HCT116 (cell line): Measurements from ENCODE around the gene TAF9. TPM values are rescaled to one million over a fixed set of nuclear protein-coding genes. Genes with fewer than 3 reads are reported as not detected.

ENCODE experiments used
- ATAC-seq: fragments of 200-7000 bp; cut with Tn5 transposase; 2 replicates; pipeline ENCODE4 v1.9.1; 2020; ENCODE audit warnings: mild to moderate bottlenecking, moderate library complexity
- BruUV-seq: library from RNA; stranded (reverse); fragments of 400-500 nt; replicated peaks from 2 replicates; lab custom pipeline; 2021; lab: Mats Ljungman, UMichigan
- CTCF ChIA-PET: fragments of 300-600 bp; sonication (Branson Sonifier 250); formaldehyde crosslinking; loops from one replicate; lab custom pipeline; 2021; ENCODE audit warnings: antibody characterized with exemption; lab: Charles Lee
- POLR2A ChIA-PET: fragments of 300-600, 350-600 bp; sonication (Branson Sonifier 250); formaldehyde crosslinking; loops from one replicate; lab custom pipeline; 2021; ENCODE audit warnings: antibody characterized with exemption; lab: Charles Lee
- RAD21 ChIA-PET, 2 experiments: fragments of 300-600 bp; sonication (Branson Sonifier 250); formaldehyde crosslinking; loops; one replicate each; lab custom pipeline; 2023; ENCODE audit warnings: low total read pairs in 2 of 2; ENCODE audit not compliant: uncharacterized antibody in 2 of 2, unreplicated experiment in 2 of 2, low non-redundant PET in 1 of 2; lab: Charles Lee
- DNase-seq: peaks from one replicate; pipeline ENCODE4 v3.0.0-alpha.2; 2010; ENCODE audit warnings: low read depth, low spot score
- H2AFZ ChIP-seq: fragments of 200-600 bp; shearing (Covaris generic), sonication (generic); 2 replicates; pipeline ENCODE4 v1.6.1; 2017; ENCODE audit warnings: low read depth, mixed run types, mixed read lengths, antibody characterized with exemption, low read length; ENCODE audit not compliant: poor library complexity, severe bottlenecking
- H3K27ac ChIP-seq: 2 replicates; pipeline ENCODE4 v1.5.1; 2012; ENCODE audit warnings: low read depth, low read length
- H3K27me3 ChIP-seq: fragments of 200-600 bp; sonication (generic); 2 replicates; pipeline ENCODE4 v1.6.1; 2016; ENCODE audit warnings: mixed run types, low read length, mixed read lengths; ENCODE audit not compliant: insufficient read depth
- H3K36me3 ChIP-seq, 2 experiments: fragments of 200-500 bp in 1 of 2; fragments of 200-600 bp in 1 of 2; sonication (Bioruptor generic) in 1 of 2; sonication (generic) in 1 of 2; 2 replicates each; pipeline versions ENCODE4 v1.5.1 to v1.6.1; 2014 to 2016; ENCODE audit warnings: low read length in 2 of 2, inconsistent platforms in 1 of 2, mixed read lengths in 1 of 2, mixed run types in 1 of 2; ENCODE audit not compliant: insufficient read depth in 2 of 2, control insufficient read depth in 1 of 2
- H3K4me1 ChIP-seq, 2 experiments: fragments of 200-600 bp in 1 of 2; sonication (generic) in 1 of 2; 2 replicates each; pipeline versions ENCODE4 v1.5.1 to v1.6.1; 2012 to 2017; ENCODE audit warnings: low read length in 2 of 2, inconsistent platforms in 1 of 2, mild to moderate bottlenecking in 1 of 2, mixed read lengths in 1 of 2, mixed run types in 1 of 2, moderate library complexity in 1 of 2; ENCODE audit not compliant: insufficient read depth in 2 of 2, control insufficient read depth in 1 of 2
- H3K4me2 ChIP-seq: fragments of 200-600 bp; sonication (generic); 2 replicates; pipeline ENCODE4 v1.6.1; 2017; ENCODE audit warnings: mixed run types, low read length, mixed read lengths
- H3K4me3 ChIP-seq, 2 experiments: fragments of 200-600 bp in 1 of 2; sonication (generic) in 1 of 2; replicated peaks in 1 of 2; 2 replicates each; pipeline ENCODE4 v1.5.1; 2011 to 2016; ENCODE audit warnings: low read length in 2 of 2, control low read depth in 1 of 2, low read depth in 1 of 2, mild to moderate bottlenecking in 1 of 2, mixed read lengths in 1 of 2, mixed run types in 1 of 2
- H3K79me2 ChIP-seq: fragments of 200-600 bp; sonication (generic); 2 replicates; pipeline ENCODE4 v1.6.1; 2017; ENCODE audit warnings: mild to moderate bottlenecking, mixed run types, low read length, moderate library complexity, mixed read lengths; ENCODE audit not compliant: insufficient read depth
- H3K9ac ChIP-seq: fragments of 200-600 bp; sonication (generic); 2 replicates; pipeline ENCODE4 v1.6.1; 2016; ENCODE audit warnings: low read length, mixed read lengths
- H3K9me2 ChIP-seq: fragments of 200-600 bp; sonication (generic), shearing (Covaris generic); 2 replicates; pipeline ENCODE4 v1.6.1; 2017; ENCODE audit warnings: mixed run types, mild to moderate bottlenecking, moderate library complexity; ENCODE audit not compliant: insufficient read depth
- H3K9me3 ChIP-seq, 2 experiments: fragments of 200-500 bp in 1 of 2; fragments of 200-600 bp in 1 of 2; sonication (Bioruptor generic) in 1 of 2; sonication (generic) in 1 of 2; 2 replicates each; pipeline ENCODE4 v1.6.1; 2014 to 2017; ENCODE audit warnings: low read length in 2 of 2, mixed read lengths in 2 of 2, inconsistent platforms in 1 of 2, low read depth in 1 of 2, mild to moderate bottlenecking in 1 of 2, mixed run types in 1 of 2, moderate library complexity in 1 of 2; ENCODE audit not compliant: control insufficient read depth in 1 of 2, insufficient read depth in 1 of 2
- H4K20me1 ChIP-seq: fragments of 200-600 bp; sonication (generic), shearing (Covaris generic); 2 replicates; pipeline ENCODE4 v1.6.1; 2017; ENCODE audit warnings: mixed run types, mild to moderate bottlenecking, moderate library complexity; ENCODE audit not compliant: insufficient read depth
- CEBPB ChIP-seq: IDR thresholded peaks from 2 replicates; pipeline ENCODE4 v1.6.1; 2012; ENCODE audit warnings: low read depth
- EGR1 ChIP-seq: IDR thresholded peaks from 2 replicates; pipeline ENCODE4 v1.6.1; 2012; ENCODE audit warnings: low read depth
- ELF1 ChIP-seq: IDR thresholded peaks from 2 replicates; pipeline ENCODE4 v1.6.1; 2012; ENCODE audit warnings: low read depth, borderline replicate concordance
- EZH2phosphoT487 ChIP-seq: fragments of 200-600 bp; IDR thresholded peaks from 2 replicates; pipeline ENCODE4 v1.6.1; 2018; ENCODE audit warnings: antibody characterized with exemption, borderline replicate concordance
- FOSL1 ChIP-seq: IDR thresholded peaks from 2 replicates; pipeline ENCODE4 v1.6.1; 2012; ENCODE audit warnings: low read depth
- JUND ChIP-seq: IDR thresholded peaks from 2 replicates; pipeline ENCODE4 v1.6.1; 2012
- POLR2A ChIP-seq: IDR thresholded peaks from 2 replicates; pipeline ENCODE4 v1.7.0; 2011; ENCODE audit warnings: borderline replicate concordance; ENCODE audit not compliant: insufficient read depth, insufficient read length; ENCODE audit errors: extremely low read depth
- POLR2AphosphoS5 ChIP-seq: IDR thresholded peaks from 2 replicates; pipeline ENCODE4 v1.6.1; 2011; ENCODE audit warnings: mild to moderate bottlenecking, low read depth, low read length, moderate library complexity
- SIN3A ChIP-seq: IDR thresholded peaks from 2 replicates; pipeline ENCODE4 v1.6.1; 2012; ENCODE audit warnings: low read depth
- SRF ChIP-seq: IDR thresholded peaks from 2 replicates; pipeline ENCODE4 v1.6.1; 2012; ENCODE audit warnings: low read depth
- ZNF274 ChIP-seq: fragments of 200-500 bp; sonication (Bioruptor generic); IDR thresholded peaks from 2 replicates; pipeline ENCODE4 v1.6.1; 2014; ENCODE audit warnings: mild to moderate bottlenecking, low read depth, low read length, inconsistent platforms
- intact Hi-C: fragments of 100-400 bp; cut with micrococcal nuclease; formaldehyde crosslinking; loops from 2 replicates; pipeline ENCODE4 v1.10.0; 2022
- total RNA-seq: library from RNA; stranded (reverse); gene quantifications from one replicate; pipeline ENCODE4 v1.2.1, GENCODE V29; 2021; ENCODE audit not compliant: unreplicated experiment
- TF ChIP-seq, protein P1 (sequence below), 3 experiments: fragments of 200-600 bp in 1 of 3; sonication (generic) in 1 of 3; IDR thresholded peaks in 2 of 3; conservative IDR thresholded peaks in 1 of 3; 2 replicates each; pipeline ENCODE4 v1.5.1; 2012 to 2017; ENCODE audit warnings: low read depth in 2 of 3, low read length in 2 of 3, antibody characterized with exemption in 1 of 3, borderline replicate concordance in 1 of 3, control low read depth in 1 of 3, mild to moderate bottlenecking in 1 of 3, mixed read lengths in 1 of 3, mixed run types in 1 of 3, moderate library complexity in 1 of 3; ENCODE audit not compliant: insufficient read depth in 1 of 3
- TF ChIP-seq, protein P2 (sequence below): IDR thresholded peaks from 2 replicates; pipeline ENCODE4 v1.6.1; 2012

The TAF9 gene
- total RNA-seq, 1 experiment from 2014 or later, result 92.0 TPM

DNA sequence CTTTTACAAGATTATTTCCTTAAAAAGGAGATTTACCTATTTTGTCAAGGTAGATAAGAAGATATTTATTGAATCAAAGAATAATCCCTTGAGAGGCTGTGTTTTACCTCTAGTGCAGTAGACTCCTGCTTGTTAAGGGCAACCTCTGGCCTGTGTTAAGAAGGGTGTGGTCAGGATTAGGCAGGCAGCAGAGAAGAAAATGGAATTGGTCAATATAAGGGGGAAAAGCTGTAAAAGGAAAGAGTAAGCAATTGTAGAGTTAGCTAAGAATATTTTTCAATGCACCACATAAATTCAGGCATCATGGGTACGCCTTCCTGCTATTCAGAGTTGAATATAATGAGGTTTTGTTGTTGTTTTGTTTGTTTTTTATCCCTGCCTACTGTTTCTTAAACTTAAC, 43.0 kb downstream of the TAF9 start:
- DNase-seq (no peak), ATAC-seq (no peak)
- no peaks in the 10 kb centered on the region for H4K20me1 ChIP-seq
- no peak overlapping the region for H3K9ac ChIP-seq
- intact Hi-C loops, result no loop called here
- H3K9me3 ChIP-seq, result no peaks in the 10 kb centered on the region
- H3K9me2 ChIP-seq, result no peaks in the 10 kb centered on the region
- no peak overlapping the region for H3K27ac ChIP-seq
- no peak overlapping the region for H3K4me2 ChIP-seq
- ChIA-PET RAD21 (no interaction called here), CTCF (no interaction called here), POLR2A (no interaction called here)
- H3K4me3 ChIP-seq, result no peak overlapping the region
- no peaks in the 10 kb centered on the region for H3K36me3 ChIP-seq
- H2AFZ ChIP-seq, result no peak overlapping the region
- no peaks in the 10 kb centered on the region for H3K27me3 ChIP-seq
- BruUV-seq, result no TSS peak
- TF ChIP-seq ELF1, result no peak
- no peak for TF ChIP-seq JUND
- H3K79me2 ChIP-seq, result no peaks in the 10 kb centered on the region; the same call in 1 of the 2 replicates
- H3K4me1 ChIP-seq, result peaks cover under 1 to 17% of the 10 kb centered on the region in 2 experiments; a peak in 3 of 4 replicates

DNA sequence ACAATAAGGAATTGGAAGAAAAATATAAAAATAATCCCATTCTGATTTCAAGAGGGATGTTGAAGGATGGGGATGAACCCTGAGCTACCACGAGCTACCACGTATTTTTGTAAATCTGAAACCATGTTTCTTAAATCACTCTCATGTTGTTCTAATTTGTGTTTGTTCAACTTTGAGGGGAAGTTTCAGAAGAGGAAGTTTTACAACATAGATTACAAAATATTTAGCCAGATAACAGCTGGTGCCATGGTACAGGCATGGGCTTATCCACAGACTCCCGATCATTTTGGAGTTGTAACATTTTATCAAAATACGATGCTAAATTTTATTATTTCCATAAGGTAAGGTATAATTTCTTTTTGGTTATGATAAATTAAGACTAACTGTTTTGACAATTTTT, 51.9 kb downstream of the TAF9 start:
- ATAC-seq (no peak), DNase-seq (no peak)
- no peaks in the 10 kb centered on the region for H3K9me3 ChIP-seq
- H3K79me2 ChIP-seq, result no peaks in the 10 kb centered on the region; the same call in 1 of the 2 replicates
- ChIA-PET CTCF (no interaction called here), RAD21 (no interaction called here), POLR2A (no interaction called here)
- H3K36me3 ChIP-seq, result peaks cover 4% of the 10 kb centered on the region in 2 experiments; a peak in 2 of 4 replicates
- no peaks in the 10 kb centered on the region for H4K20me1 ChIP-seq
- no TSS peak for BruUV-seq
- intact Hi-C loops, result loop anchor here (10.0 kb wide), 1 partner anchor 193 kb away; no protein-coding TSS in a partner anchor
- no peak overlapping the region for H2AFZ ChIP-seq
- H3K27me3 ChIP-seq, result no peaks in the 10 kb centered on the region
- H3K4me3 ChIP-seq, result no peak overlapping the region
- no peaks in the 10 kb centered on the region for H3K4me1 ChIP-seq
- no peak overlapping the region for H3K27ac ChIP-seq
- TF ChIP-seq FOSL1, result no peak
- no peak for TF ChIP-seq EGR1
- TF ChIP-seq POLR2AphosphoS5, result no peak
- no peak for TF ChIP-seq POLR2A
- no peak for TF ChIP-seq JUND
- no peak for TF ChIP-seq SIN3A
- TF ChIP-seq, protein P1, sequence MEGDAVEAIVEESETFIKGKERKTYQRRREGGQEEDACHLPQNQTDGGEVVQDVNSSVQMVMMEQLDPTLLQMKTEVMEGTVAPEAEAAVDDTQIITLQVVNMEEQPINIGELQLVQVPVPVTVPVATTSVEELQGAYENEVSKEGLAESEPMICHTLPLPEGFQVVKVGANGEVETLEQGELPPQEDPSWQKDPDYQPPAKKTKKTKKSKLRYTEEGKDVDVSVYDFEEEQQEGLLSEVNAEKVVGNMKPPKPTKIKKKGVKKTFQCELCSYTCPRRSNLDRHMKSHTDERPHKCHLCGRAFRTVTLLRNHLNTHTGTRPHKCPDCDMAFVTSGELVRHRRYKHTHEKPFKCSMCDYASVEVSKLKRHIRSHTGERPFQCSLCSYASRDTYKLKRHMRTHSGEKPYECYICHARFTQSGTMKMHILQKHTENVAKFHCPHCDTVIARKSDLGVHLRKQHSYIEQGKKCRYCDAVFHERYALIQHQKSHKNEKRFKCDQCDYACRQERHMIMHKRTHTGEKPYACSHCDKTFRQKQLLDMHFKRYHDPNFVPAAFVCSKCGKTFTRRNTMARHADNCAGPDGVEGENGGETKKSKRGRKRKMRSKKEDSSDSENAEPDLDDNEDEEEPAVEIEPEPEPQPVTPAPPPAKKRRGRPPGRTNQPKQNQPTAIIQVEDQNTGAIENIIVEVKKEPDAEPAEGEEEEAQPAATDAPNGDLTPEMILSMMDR (IDR thresholded peaks at IDR 0.05 in 2 of 3, conservative IDR thresholded peaks at IDR 0.05 in 1 of 3; ENCODE audit: borderline replicate concordance in 1 of 3, insufficient read depth in 1 of 3, low read depth in 2 of 3, low read length in 2 of 3), result no peak
- TF ChIP-seq EZH2phosphoT487, result no peak
- TF ChIP-seq, protein P2, sequence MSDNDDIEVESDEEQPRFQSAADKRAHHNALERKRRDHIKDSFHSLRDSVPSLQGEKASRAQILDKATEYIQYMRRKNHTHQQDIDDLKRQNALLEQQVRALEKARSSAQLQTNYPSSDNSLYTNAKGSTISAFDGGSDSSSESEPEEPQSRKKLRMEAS, result no peak
- TF ChIP-seq CEBPB, result no peak
- no peak for TF ChIP-seq ZNF274
- no peak for TF ChIP-seq SRF
- TF ChIP-seq ELF1, result no peak
- no peak overlapping the region for H3K9ac ChIP-seq
- no peak overlapping the region for H3K4me2 ChIP-seq
- no peaks in the 10 kb centered on the region for H3K9me2 ChIP-seq
